Activated CD8-positive, alpha-beta memory T cell treated with anti-CD3 and anti-CD28 coated beads, Interleukin-2, amount 50 U/mL, for 24 hours (primary cell): ENCODE data around the gene ZNF594.
A peak's percentile ranks its signal among the peaks of the same experiment; 100 is the strongest.
"Not testable (repeated sequence)": the region's sequence is repeated elsewhere in the genome, so short reads cannot be mapped to it uniquely, and the experiment has no call there.

Experiments used
- DNase-seq: peaks from one replicate; pipeline ENCODE4 v3.0.0-alpha.2; 2020; ENCODE audit errors: extremely low read depth

The ZNF594 gene

DNA sequence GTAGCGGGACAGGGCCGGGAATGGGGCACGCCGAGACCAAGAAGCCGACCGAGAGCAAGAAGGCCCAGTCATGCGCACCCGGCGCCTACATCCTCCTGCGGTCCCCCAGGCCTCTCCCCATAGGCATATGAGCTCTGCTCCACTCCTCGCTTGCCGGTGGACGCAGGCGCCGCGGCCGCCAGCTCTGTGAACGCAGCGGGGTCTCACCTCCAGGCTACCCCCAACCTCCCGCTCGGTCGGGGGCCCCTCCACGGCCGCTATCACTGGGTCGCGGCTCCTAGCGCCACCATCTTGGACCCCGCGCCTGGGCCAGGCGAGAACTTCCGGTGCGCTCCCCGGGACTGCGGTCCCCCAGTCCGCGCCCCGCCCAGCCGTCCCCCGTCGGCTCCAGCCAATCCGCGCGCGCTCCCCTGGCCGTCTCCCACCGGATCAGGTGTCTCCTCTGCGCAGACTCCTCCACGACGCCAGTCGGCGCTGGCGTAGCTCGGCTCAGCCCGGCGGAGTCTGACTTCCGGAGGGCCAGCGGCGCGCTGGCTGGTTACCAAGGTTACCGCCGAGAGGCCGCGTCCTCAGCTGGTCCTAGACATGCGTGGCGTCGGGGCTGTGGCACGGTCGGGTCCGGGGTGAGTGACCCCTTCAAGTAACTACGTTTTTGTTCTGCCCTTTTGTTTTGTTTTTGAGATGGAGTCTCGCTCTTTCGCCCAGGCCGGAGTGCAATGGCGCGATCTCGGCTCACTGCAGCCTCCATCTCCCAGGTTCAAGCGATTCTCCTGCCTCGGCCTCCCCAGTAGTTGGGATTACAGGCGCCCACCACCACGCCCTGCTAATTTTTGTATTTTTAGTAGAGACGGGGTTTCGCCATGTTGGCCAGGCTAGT lies at the start of gene ZNF594:
Gene ZNF594 (minus strand): TSS at position 328 of the 877 bp plus-strand sequence. CDS start 7,612 bp downstream, outside the sequence.
- peak; percentile 90 for DNase-seq

DNA sequence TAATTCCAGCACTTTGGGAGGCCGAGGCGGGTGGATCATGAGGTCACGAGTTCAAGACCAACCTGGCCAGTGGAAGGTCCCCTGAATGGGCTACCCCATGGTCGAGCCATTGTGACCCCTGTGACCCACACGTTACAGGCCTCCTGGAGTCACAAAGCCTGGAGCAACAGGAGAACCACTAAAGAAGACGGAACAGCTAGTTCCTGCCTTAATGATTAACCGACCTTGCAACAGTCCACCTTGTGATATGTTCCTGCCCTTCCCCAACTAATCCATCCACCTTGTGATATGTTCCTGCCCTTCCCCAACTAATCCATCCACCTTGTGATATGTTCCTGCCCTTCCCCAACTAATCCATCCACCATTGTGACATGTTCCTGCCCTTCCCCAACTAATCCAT lies 48.1 kb upstream of the ZNF594 start:
- DNase-seq = not testable (repeated sequence)

DNA sequence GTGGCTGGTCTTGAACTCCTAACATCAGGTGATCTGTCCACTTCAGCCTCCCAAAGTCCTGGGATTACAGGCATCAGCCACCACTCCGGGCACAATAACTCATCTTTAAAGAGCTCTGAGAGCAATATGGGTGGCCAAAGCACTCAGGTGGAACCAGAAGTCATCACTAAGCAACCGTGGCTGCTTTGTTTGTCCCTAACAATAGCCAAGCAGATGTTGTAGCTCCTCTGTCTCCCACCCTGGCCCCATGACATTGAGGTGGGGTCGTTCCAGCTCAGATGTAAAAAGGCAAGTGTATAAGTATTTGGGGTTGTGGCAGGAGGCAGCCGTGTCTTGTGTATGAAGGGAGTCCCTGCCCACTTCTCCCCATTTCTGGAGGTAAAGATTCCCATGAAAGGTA lies 46.7 kb upstream of the ZNF594 start:
- DNase-seq = no peak

DNA sequence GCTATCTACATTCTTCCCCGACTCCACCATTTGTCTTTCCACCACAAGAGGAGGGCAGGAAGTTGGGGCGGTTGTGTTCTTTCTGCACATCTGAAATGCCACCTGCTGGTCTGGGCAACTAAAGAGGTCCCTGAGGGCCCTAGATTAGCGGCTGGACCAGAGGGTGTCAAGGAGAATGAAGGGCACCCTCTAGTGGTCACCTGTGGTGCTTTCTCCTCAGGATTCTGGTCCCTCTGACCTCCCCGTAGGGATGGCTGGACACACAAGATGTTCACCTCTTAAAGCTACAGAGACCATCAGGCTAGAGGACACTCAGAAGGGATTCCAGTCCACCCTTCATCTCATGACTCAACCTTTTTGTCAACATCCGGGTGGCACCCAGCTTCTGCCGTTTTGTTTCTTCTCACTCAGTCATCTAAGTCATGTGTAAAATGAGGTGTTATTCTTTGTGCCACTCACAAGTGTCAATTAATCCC lies 45.9 kb upstream of the ZNF594 start:
- no peak for DNase-seq

DNA sequence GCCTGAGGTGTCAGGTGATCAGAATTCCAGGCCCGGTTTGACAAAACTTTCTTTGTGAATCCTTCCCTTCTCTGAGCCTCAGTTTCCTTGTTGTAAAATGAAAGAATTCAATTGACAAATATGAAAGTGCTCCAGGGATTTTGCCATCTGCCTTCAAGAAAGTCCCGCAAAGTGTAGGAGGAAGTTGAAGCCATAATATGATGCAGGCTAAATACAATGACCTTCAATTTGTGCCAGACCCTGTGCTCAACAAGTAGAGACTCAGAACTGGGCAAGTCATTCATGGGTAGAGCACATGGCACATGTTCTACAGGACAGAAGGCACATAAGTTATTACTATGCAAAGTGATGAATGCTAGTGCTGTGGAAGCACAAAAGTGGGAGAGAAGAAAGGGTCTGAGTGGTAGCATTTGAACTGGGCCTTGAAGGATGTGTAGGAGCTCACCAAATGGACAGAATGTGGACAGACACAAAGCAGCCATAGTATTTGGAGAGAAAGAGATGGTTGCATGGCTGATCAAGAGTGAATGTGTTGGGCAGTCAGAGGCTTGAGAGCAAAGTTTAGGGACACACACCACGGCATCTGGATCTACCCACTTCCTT lies 45.4 kb upstream of the ZNF594 start:
- no peak for DNase-seq

DNA sequence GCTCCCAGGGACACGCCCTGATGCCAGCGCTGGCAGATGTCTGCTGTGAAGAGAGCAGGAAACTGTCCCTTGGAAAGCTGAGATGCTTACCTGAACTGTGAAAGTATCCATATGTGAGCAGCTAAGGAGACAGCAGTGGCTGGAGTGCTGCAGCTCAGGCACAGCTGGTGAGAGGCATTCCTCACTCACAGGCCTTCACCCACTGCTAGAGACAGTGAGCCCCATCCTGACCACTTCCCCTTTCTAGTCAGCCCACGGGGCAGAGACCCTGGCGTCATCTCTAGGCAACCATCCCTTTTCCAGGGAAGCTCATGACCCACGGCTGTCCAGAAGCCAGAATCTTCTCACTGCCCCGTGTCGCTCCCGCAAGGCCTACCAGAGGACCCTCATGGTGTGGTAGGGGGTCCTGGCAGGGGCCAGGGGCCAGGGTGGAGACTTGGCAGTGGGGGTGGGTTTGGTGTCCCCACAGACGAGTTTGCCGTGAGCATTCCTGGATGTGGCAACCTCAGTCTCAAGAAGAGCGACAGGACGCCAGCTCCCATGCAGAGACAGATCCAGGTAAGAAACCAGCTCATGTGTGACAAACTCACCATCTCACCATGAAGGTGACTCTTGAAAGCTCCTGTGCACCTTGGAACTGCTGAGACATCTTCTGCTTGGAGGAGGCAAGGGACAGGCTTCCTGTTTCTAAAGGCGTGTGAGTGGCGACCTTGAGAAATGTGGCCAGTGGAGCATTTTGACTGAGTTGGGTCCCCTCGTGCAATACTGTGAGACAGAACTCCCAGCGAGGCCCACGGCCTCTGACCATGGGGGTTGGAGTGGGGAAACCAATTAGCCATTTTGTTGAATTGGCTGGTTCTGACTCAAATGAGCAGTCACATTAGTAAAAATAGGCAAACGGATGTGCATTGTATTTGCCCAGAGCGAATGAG lies 43.2 kb upstream of the ZNF594 start, which contains the start of gene SCIMP:
Gene SCIMP (minus strand): TSS at position 216 of the 932 bp plus-strand sequence. CDS start 105 bp downstream, at position 111.
- no peak for DNase-seq

DNA sequence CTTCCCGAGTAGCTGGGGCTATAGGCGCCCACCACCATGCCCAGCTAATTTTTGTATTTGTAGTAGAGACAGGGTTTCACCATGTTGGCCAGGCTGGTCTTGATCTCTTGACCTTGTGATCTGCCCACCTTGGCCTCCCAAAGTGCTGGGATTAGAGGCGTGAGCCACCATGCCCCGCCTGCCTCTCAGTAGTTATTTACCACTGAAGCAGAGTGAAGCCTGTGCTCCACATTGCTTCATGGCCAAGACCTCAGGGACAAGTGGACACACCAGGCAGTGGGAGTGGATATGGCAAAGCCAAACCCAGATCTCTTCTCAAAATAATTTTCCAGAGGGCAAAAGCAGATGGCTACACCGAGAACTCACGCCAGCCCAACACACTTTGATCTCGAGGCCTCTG lies 41.8 kb upstream of the ZNF594 start:
- DNase-seq = not testable (repeated sequence)

DNA sequence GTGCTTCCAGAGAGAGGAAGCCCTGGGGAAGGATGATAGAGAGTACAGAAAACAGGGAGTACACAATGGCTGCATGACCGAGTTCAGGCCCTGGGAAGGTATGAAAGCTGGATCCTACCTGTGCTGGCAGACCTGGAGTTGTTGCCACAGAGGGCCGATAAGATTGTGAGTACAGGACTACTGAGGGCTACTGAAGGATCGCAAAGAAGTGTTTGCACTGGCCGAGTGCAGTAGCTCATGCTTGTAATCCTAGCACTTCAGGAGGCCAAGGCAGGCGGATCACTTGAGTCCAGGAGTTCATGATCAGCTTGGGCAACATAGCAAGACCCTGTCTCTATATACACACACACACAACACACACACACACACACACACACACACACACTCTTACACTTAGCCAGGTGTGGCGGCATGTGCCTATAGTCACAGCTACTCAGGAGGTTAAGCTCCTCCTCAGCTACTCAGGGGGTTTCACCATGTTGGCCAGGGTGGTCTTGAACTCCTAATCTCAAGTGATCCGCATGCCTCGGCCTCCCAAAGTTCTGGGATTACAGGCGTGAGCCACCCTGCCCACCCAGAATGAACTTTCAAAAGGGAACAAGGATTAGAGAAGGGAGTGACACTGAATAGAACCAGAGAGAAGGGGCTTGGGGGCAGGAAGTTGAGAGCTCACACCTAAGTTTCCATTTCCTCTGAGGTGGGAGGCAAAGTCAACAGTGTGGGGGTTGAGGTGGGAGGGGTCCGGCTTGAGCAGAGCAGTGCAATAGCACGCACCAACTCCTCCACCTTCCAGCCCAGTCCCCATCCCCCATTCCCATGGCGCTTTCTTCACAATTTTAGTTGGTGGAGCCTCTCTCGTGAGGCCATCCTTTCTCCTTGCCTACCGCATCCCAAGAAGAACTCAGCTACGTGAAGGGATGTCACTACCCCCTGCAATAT lies 35.5 kb upstream of the ZNF594 start:
- no peak for DNase-seq

DNA sequence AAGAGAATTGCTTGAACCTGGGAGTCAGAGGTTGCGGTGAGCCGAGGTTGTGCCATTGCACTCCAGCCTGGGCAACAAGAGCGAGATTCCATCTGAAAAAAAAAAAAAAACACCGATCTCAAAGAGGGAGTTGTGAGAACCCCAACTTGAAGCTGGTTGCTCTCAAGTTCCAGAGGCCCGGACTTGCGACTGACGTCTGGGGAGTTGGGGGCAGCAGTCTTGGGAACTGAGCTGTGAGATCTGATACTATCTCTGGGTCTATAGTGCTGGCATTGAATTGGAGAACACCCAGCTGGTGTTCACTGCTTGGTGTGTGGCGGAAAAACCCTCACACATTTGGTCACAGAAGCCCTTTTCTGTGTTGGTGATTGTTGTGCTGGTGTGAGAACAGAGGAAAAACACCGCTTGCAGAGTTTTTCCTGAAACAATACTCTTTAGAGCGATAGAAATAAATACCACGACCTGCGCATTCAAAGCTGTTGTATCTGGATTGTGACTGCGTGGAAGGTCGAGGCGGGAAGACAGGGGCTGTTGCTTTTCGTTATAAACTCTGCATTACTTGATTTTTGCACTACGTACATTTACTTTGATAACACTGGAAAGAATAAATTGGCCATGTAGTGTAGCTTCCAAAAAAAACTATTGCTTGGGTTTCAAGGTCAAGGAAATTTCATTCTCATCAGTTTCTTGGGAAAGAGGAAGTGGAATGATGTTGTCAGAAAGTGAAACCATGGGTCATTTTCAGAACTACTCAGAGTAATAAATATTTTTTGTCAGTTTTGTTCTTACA lies 34.2 kb upstream of the ZNF594 start:
- no peak for DNase-seq

DNA sequence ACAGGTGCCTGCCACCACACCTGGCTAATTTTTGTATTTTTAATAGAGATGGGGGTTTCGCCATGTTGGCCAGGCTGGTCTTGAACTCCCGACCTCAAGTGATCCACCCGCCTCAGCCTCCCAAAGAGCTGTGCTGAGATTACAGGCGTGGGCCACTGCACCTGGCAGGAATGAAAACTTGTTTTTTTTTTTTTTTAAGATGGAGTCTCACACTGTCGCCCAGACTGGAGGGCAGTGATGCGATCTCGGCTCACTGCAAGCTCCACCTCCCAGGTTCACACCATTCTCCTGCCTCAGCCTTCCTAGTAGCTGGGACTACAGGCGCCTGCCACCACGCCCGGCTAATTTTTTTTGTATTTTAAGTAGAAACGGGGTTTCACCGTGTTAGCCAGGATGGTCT lies 30.2 kb upstream of the ZNF594 start:
- DNase-seq = not testable (repeated sequence)

DNA sequence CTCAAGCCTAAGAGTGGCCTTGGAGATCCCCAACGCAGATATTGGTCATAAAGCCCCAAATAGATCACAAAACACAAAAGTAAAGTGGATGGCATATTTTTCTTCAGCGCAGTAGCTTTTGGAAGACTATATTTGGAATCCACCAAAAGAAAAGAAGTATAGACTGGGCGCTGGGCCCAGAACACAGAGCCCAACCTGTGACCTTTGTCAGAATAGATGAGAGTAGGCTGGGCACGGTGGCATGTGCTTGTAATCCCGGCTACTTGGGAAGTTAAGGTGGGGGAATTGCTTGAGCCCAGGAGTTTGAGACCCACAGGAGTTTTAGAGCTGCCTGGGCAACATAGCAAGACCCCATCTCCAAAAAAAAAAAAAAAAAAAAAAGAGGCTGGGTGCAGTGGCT lies 28.4 kb upstream of the ZNF594 start:
- no peak for DNase-seq

DNA sequence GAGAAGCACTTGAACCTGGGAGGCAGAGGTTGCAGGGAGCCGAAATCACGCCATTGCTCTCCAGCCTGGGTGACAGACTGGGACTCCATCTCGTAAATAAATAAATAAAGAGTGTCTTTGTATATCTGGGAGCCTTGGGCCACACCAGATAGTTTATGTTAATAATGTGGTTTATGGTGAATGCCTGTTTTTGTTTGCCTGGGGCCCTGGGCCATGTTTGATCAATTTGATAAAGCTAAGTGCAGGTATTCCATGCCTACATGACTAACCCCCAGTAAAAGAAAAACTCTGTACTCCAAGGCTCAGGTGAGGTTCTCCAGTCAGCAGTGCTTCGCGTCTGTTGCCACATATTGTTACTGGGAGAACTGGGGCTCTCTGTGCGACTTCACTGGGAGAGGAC lies 27.9 kb upstream of the ZNF594 start:
- DNase-seq = no peak

DNA sequence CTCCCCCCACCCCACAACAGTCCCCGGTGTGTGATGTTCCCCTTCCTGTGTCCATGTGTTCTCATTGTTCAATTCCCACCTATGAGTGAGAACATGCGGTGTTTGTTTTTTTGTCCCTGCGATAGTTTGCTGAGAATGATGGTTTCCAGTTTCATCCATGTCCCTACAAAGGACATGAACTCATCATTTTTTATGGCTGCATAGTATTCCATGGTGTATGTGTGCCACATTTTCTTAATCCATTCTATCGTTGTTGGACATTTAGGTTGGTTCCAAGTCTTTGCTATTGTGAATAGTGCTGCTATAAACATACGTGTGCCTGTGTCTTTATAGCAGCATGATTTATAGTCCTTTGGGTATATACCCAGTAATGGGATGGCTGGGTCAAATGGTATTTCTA lies 25.9 kb upstream of the ZNF594 start:
- not testable (repeated sequence) for DNase-seq

DNA sequence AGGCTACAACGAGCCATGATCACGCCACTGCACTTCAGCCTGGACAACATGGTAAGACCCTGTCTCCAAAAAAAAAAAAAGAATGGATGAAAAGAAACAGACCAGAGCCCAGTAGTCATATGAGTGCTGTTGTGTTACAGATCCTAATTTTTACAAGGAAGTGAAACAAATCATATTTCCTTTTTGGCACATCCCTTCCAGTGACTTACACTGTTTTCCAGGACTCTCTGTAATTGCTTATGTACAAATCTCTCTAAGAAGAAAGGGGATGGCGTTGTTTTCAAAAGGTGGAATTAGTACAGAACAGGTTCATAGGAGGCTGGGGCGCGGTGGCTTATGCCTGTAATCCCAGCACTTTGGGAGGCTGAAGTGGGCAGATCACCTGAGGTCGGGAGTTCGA lies 19.8 kb upstream of the ZNF594 start:
- DNase-seq = no peak

DNA sequence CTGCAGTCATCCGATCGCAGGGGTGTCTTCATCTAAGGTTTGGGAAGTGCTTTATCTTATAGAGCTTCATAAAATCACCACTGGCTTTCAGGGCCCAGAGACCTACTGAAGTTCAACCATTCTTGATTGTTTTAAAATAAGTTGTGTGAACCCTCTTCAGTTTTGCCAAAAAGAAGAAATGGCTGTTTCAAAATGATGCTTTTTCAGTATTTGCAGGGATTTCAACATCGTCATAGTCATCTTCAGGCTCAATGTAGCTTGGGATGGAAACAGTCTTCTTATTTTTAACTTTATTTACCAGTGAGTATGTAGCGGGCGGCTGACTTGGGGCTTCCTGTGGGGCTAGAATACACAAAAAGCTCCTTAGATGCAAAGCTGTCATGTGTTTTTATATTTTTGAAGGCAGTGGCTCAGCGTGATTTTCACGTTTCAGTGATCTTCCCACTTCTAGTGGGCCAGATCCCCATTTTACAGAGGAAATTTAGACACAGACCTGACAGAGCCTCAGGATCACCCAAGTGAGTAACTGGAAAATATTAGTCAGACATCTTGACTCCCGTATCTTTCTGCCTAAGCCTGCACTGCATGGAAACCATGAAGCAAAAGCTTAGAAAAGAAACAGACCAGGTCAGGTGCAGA lies 19.1 kb upstream of the ZNF594 start:
- DNase-seq = no peak

DNA sequence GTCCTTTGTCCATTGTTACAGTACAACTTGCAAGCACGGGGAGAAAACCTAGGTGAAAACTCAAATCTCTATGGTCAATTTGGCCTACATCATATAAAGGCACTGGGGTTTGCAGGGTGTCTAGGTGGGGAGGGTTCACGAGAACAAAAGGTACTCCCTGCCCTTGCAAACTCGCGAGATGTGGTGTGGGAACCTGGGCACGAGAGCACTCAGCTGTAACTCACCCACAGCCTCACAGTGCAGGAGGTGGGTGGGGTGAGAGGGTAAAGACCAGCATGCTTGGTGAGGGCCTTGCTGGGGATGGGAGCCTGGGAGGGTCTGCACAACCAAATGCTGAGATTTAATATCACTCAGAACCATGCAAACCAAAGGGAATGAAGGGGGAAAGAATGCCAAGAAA lies 18.4 kb upstream of the ZNF594 start:
- no peak for DNase-seq

DNA sequence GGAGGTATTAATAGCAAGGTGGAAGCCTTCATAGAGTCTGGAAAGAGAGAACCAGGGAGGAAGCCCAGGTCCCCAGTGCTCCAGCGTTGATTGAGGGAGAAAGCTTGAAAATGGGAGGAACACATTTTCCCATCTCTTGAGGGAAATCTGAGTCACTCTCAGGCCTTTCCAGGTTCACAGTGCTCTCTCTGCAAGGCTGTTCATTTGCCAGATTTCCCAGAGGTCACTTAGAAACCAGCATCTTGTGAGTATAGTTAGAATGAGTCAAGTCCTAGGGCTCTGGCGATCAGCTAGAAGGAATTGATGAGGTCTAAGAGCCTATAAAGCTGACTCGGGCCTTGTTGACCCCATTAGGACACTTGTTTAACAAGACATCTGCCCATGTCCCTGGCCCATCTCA lies 17.7 kb upstream of the ZNF594 start:
- no peak for DNase-seq

DNA sequence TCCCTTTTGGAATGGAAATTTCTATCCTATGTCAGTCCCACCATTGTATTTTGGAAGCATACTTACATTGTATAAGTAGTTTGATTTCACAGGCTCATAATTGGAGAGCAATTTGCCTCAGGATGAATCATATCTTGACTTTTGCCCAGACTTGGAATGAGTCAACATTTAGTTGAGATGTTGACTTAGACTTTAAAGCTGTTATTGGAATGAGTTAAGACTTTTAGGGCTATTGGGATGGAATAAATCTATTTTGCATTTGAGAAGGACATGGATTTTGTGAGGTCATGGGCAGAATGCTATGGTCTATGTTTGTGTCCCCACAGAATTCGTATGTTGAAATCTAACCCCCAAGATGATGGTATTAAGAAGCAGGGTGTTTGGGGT lies 12.2 kb upstream of the ZNF594 start:
- DNase-seq = no peak

DNA sequence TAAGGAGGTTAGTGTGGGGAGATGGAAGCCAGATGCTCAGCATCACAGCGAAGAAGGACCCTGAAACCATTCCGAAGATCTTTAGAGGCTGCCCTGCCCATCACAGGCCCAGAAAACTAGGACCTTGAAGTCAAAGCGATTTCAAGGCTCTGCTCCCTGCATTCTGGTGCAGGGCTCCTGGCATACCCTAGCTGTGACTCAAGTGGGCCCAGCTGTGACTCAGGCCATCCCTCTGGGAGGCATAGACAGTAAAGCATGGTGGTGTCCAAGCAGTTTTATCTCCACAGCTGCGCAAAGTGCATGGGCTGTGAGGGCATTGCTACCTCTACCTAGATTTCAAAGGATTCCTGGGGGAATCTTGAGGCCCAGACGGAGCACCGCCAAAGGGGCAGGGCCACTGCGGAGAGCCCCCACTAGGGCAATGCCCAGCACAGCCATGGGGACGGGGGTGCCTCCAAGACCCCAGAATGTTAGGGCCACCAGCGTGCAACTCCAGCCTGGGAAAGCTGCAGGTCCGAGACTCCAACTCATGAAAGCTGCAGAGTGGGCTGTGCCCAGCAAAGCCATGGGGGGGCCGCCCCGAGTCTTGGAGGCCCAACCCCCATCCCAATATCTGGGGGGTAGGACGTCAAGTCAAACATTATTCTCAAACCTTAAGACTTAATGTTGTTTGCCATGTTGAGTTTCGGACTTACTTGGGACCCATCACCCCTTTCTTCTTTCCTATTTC lies 11.7 kb upstream of the ZNF594 start:
- DNase-seq = no peak
